ENCODE results near the gene SLC38A5.
"Not testable (repeated sequence)": the region's sequence is repeated elsewhere in the genome, so short reads cannot be mapped to it uniquely, and the experiment has no call there.

Gene SLC38A5

DNA sequence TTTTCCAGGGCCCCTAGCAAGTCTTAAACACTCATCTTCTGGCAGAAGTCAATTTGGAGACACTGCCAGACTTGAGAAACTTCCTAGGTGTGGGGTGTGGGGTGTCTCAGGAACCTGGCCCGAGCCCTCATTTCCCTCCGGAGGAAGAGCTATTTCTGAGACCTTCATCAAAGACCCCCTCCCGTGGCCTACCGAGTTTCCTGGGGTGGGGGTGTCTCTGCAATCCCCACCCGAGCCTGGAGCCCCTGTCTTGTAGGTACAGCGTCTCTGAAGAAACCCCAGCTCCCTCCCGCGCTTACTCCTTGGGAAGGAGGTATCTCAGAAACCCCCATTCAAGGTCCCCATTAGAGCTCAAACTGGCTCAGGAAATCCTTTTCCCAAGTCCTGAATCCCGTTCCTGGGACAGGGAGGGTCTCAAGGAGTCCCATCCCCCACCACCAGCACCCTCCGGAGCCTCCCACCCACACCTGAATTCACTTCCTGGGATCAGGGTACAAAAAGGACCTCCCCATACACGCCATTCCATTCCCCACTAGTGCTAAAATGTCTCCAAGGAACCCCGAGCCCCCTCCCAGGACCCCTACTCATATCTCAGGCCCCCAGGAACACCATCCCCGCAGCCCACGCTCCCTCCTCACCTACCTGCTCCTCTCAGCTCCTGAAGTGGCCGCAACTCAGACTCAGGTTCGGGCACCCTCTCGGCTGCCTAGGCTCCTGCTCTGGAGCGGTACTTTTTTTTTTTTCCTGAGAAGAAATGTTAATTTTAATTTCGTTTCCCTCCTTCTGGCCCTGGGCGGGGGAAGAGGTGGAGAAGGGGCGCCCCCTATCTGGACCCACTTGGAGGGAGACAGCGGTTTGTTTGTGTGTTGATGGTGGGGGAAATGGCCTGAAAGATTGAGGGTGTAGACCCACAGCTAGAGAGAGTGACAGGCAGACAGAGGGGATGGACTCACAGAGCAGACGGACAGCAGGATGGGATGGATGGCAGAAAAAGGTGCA, 1.1 kb downstream of the SLC38A5 start:
- DNase-seq (ENCODE audit: low spot score) = peak; percentile 52

DNA sequence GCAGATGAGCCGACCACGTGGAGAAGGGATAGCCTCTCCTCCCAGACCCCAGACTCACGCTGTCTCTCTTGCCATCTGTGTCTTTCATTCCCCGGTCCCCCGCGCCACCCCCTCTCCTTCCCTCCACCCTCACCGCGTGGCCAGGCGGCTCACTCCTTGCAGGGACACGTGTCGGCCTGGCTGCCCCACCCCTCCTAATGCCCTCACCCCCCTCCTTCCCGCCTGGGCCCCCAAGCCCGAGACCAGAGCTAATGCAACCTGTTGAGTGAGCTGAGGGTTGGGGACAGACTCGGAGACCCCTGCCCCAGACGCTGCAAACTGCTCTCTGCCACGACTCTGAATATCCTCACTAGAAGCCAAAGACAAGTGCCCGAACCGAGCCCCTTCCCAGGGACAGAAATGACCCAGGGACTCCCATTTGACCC, 1.8 kb downstream of the SLC38A5 start:
- DNase-seq (ENCODE audit: low spot score) = peak; percentile 18

DNA sequence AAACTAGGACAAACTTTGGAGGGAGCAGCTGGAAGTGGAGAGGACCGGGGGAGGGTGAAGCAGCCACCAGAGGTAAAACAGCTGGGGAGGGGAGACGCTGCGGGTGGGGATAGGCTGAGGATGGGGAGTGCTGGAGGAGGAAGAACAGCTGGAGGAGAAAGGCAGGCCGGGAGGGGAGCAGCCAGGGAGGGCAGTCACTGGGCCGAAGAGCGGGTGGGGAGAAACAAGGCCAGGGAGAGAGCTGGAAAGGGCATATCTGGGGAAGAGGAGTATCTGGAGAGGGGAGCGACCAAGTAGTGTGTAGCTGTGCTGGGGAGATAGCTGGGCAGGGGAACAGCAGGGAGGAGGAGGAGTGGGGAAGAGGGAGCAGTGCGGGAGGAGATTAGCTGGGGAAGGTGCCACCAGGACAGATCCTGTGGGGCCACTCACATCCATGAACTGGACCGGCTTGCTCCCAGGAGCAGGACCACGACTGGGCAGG, 2.7 kb downstream of the SLC38A5 start:
- no peak for DNase-seq (ENCODE audit: low spot score)

- DNase-seq (ENCODE audit: low spot score) = no peak
Observed at GRCh38 chrX:48466696-48467095, 3.4 kb downstream of the SLC38A5 start.

GRCh38 chrX:48465336-48465933, 4.6 kb downstream of the SLC38A5 start:
- no peak for DNase-seq (ENCODE audit: low spot score)

GRCh38 chrX:48461830-48462229, 8.2 kb downstream of the SLC38A5 start:
- no peak for DNase-seq (ENCODE audit: low spot score)

GRCh38 chrX:48460606-48461005, 9.5 kb downstream of the SLC38A5 start:
- no peak for DNase-seq (ENCODE audit: low spot score)

- no peak for DNase-seq (ENCODE audit: low spot score)
Observed at GRCh38 chrX:48460031-48460430, 10.0 kb downstream of the SLC38A5 start.

GRCh38 chrX:48459483-48459882, 10.6 kb downstream of the SLC38A5 start:
- no peak for DNase-seq (ENCODE audit: low spot score)

DNA sequence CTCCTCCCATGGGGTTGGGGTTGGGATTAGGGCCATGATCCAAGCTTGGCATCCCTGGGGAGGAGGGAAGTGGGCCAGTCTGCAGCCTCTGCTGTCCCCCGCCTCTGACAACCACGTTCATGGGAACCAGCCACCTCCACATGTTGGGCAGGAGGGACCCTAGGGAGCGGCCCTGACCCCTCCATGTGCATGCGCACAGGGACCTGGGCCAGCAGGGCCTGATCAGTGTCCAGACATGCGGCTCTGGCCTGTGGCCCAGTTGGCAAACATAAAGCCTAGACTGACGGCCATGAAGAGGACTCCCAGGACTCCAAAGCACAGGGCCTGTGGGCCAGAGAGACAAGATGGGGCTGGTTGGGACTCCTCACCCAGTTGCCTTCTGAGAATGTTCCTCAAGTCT, 11.3 kb downstream of the SLC38A5 start:
- no peak for DNase-seq (ENCODE audit: low spot score)

DNA sequence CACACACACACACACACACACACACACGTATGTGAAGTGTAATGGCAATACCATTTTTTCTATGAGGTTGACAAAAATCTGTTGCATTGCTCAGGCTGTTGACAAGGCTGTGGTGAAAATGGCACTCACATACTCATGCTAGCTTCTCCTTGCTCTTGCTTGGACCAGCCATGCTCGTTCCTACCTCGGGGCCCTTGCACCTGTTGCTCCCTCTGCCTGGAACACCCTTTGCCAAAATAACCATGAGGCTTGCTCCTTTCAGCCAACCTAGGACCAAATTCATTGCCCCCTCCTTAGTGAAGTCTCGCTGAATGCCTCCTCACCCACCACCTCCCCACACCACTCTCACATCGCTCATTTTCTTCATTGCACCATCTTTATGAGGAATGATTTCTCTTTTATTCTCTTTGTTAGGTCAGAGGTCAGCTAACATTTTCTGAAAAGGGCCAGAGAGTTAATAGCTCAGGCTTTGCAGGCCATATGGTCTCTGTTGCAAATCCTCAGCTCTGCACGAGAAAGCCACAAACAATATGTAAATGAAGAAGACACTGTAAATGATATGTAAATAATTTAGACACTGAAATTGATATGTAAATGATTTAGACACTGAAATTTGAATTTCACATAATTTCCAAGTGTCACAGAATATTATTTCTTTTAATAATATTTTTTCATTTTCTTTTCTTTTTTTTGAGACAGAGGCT, 13.3 kb downstream of the SLC38A5 start:
- DNase-seq (ENCODE audit: low spot score) = no peak

DNA sequence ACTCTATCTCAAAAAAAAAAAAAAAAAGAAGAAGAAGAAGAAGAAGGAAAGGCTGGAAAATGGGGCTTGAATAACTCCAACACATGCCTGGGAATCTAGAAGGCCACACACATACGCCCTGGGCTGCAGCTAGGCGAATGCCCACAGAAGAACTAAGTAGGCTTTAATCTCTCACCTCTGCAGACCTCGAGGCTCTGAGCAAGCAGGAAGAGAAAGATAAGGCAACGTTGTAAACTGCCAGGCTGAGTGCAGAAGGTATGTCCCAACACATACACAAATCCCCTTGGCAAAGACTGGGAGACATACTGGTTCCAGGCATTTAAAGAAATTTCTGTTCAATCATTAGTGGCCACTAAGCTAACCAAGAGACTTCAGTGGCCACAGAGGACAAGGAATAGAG, 18.4 kb downstream of the SLC38A5 start:
- no peak for DNase-seq (ENCODE audit: low spot score)

DNA sequence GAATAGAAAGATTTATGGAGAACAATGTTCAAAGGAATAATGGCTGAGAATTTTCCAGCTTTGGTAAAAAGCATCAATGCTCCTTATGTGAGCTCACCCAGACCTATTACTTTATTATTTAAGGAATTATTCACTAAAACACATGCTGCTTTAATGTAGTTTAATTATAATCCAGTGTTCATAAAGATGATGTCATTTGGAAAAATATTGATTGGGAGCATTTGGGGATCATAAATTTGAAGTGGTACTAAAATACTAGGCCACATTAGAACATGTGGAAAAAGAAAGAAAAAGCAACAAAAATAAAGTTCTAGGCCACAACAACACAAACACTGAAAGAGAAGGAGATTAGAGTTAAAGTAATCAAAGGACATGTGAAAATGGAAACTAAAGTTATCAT, 20.0 kb downstream of the SLC38A5 start:
- no peak for DNase-seq (ENCODE audit: low spot score)

DNA sequence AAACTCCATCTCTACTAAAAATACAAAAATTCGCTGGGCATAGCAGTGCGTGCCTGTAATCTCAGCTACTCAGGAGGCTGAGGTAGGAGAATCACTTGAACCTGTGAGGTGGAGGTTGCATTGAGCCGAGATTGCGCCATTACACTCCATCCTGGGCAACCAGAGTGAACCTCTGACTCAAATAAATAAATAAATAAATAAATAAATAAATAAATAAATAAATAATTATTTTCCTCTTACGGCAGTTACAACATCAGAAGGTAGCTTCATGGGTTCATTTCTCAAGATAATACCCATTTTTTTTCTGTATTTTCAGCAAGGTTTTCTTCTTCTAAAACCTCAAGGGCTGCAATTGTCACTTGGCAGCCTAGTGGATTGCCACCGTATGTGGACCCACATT, 22.9 kb downstream of the SLC38A5 start:
- not testable (repeated sequence) for DNase-seq (ENCODE audit: low spot score)

- DNase-seq (ENCODE audit: low spot score) = peak; percentile 1
Observed at GRCh38 chrX:48433713-48434112, 36.3 kb downstream of the SLC38A5 start.

DNA sequence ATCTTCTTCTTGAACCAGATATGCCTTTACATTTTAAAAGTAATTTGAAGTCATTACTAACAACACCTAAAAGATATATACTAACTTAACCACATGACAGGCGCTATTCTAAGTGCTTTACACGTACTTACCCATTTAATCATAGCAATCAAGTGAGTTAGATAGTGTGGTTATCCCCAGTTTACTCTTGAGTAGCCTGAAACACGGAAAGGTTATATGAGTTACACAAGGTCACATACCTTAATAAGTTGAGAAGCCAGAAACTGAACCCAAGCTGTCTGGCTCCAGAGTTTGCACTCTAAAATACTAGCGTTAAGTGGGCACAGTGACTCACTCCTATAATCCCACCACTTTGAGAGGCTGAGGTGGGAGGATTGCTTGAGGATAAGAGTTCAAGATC, 39.9 kb downstream of the SLC38A5 start:
- not testable (repeated sequence) for DNase-seq (ENCODE audit: low spot score)

- not testable (repeated sequence) for DNase-seq (ENCODE audit: low spot score)
Observed at GRCh38 chrX:48429606-48430005, 40.5 kb downstream of the SLC38A5 start.

DNA sequence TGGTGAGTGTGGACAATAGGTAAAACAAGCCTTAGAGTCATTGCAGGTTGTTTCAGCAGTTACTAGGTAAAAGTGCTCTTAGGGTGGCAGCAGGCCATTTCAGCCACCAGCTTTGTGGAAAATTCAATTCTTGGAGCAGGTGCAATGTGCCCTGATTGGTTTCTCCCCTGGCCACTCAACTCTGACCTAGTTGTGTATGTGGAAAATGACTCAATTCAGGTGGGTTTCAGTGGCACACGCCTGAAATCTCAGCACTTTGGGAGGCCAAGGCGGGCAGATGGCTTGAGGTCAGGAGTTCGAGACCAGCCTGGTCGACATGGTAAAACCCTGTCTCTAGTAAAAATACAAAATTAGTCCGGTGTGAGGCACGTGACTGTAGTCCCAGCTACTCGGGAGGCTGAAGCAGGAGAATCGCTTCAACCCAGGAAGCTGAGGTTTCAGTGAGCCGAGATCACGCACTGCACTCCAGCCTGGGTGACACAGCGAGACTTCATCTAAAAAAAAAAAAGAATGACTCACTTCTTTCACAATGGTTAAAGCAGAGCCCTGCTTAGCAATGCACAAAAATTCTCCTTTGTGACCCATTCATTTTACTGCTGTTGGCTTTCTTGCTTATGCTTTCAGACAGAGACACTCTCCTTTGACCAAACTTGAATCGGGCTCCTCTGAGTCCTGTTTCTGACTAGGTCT, 42.9 kb downstream of the SLC38A5 start:
- not testable (repeated sequence) for DNase-seq (ENCODE audit: low spot score)

DNA sequence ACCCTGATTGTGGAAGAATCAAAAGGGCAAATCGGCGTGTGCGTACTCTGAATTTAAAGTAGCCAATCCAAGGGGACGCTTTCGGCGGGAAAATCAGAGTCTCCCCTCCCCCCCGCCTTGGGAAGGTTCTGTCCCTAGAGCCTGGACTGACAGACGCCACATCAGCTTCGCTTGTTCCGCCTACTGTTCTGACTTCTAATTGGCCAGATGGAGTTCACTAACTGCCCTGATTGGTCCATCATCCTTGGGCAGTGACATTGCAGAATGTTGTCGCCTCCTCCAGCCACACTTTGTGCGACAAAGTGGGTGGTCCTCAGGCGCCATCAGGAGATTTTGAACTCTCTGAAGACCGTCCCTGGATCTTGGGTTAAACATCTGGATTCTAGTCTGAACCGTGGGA, 58.2 kb downstream of the SLC38A5 start, which contains the start of gene SSX4B:
Gene SSX4B, minus strand, starts transcription at position 101 of the 400 bp plus-strand sequence. CDS start 588 bp downstream, outside the sequence.
- DNase-seq (ENCODE audit: low spot score) = not testable (repeated sequence)

Measured in CD4-positive, alpha-beta T cell treated with Interleukin-2 at 100 ng/mL for 4 hours (primary cell).